Stimulated activated CD4-positive, alpha-beta T cell treated with anti-CD3 and anti-CD28 coated beads, TNF-alpha, amount 100 ng/mL, for 4 hours (primary cell): ENCODE data around the gene PRR23B.

ENCODE experiments used
- DNase-seq, 3 experiments: peaks; one replicate each; pipeline ENCODE4 v3.0.0-alpha.2; 2020; ENCODE audit warnings: low read depth in 3 of 3

PRR23B gene

DNA sequence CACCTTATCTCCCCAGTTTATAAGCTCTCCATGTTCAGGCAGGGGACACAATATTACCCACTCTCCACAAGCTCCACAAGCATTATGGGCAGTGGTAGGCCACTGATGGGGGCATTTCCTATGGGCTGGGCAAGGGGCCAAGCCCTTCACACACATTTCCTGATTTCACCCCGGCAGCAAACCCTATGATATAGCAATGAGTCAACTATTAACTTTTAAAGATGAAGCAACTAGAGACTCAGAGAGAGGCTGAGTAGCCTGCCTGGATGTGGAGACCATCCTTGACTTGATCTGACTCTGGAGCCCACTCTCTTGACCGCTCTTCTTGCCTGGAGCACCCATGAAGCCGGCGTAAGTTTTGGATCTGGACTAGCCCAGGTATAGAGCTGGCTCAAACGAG is 46.3 kb downstream of the PRR23B start:
- no peak for DNase-seq

- DNase-seq, result no peak
Measured at GRCh38 chr3:138972941-138973340, 47.8 kb downstream of the PRR23B start.

- DNase-seq, result no peak
Measured at GRCh38 chr3:138971766-138972320, 48.9 kb downstream of the PRR23B start.
